ENCODE results near the gene C4B. TPM values are rescaled to one million over a fixed set of nuclear protein-coding genes. Genes with fewer than 3 reads are reported as not detected.

The C4B gene
- total and polyA plus RNA-seq, 9 of the 15 experiments (the other 6 are each of a cell fraction or from before 2014, with no cell fraction given): 0.32 to 8.8 (median 5.4) TPM

GRCh38 chr6:32057966-32058365 is 43.4 kb downstream of the C4B start:
- ChIA-PET CTCF (ENCODE audit: low intra/inter-chr PET ratio) (no interaction called here), POLR2A (interaction anchor here (0.7 to 1.2 kb wide), 2 partner anchors 9 to 914 kb away, joined by 3 to 4 read pairs; no protein-coding TSS in a partner anchor)
- ATAC-seq (no peak), DNase-seq (ENCODE audit: extremely low read depth in 1 of 4, low spot score in 3 of 4) (no peak), FAIRE-seq (no peak)
- H3K9me1 ChIP-seq (ENCODE audit: control insufficient read depth, insufficient read depth, low read length): no peaks in the 10 kb centered on the region
- no peak overlapping the region for H3K9ac ChIP-seq (ENCODE audit: insufficient read depth in 1 of 2, low read depth in 2 of 2, low read length in 2 of 2)
- H3K27ac ChIP-seq (ENCODE audit: extremely low read depth, low read depth, low read length): no peak overlapping the region
- no peak overlapping the region for H3K4me3 ChIP-seq
- H2AFZ ChIP-seq (ENCODE audit: low read depth, low read length): no peak overlapping the region
- in situ Hi-C loops (cut with MboI) (no loop called here), intact Hi-C loops (cut with micrococcal nuclease) (no loop called here)
- H4K20me1 ChIP-seq (replicated peaks; ENCODE audit: control insufficient read depth, insufficient read depth, low read length): no peaks in the 10 kb centered on the region
- no peak overlapping the region for H3K4me2 ChIP-seq (ENCODE audit: insufficient read depth, low read length)
- H3K36me3 ChIP-seq (ENCODE audit: control insufficient read depth, insufficient read depth, low read length): no peaks in the 10 kb centered on the region
- peaks cover 0 to 26% of the 10 kb centered on the region in 2 experiments; a peak in 2 of 5 replicates for H3K4me1 ChIP-seq (replicated peaks in 1 of 2; ENCODE audit: control insufficient read depth in 2 of 2, insufficient read depth in 2 of 2, low read length in 2 of 2)
- peaks cover 10 to 12% of the 10 kb centered on the region in 2 experiments; a peak in 4 of 5 replicates for H3K27me3 ChIP-seq (ENCODE audit: control insufficient read depth in 2 of 2, insufficient read depth in 2 of 2, low read length in 2 of 2)
- no peaks in the 10 kb centered on the region for H3K9me3 ChIP-seq (replicated peaks; ENCODE audit: control insufficient read depth, insufficient read depth, low read depth, low read length)
- H3K79me2 ChIP-seq (ENCODE audit: control insufficient read depth, insufficient read depth, low read length): no peaks in the 10 kb centered on the region
- WGBS (ENCODE audit: insufficient coverage, low coverage, missing lambda C conversion rate): 24% methylated on average over 15 of the region's 17 CpGs
- no TSS peak for BruUV-seq (replicated peaks)
- no peak for TF ChIP-seq NR0B1 (IDR thresholded peaks at IDR 0.05; ENCODE audit: partially characterized antibody)
- no peak for TF ChIP-seq NFE2L1 (tag; IDR thresholded peaks at IDR 0.05; ENCODE audit: borderline replicate concordance, low read depth)
- no peak for TF ChIP-seq MCM5 (IDR thresholded peaks at IDR 0.05; ENCODE audit: low read depth)
- TF ChIP-seq ZEB2 (IDR thresholded peaks at IDR 0.05): no peak
- no peak for TF ChIP-seq ZNF609 (CRISPR knock-in tag; IDR thresholded peaks at IDR 0.05; ENCODE audit: borderline replicate concordance)
- no peak for TF ChIP-seq SRF (CRISPR knock-in tag; IDR thresholded peaks at IDR 0.05)
- TF ChIP-seq MAFG (tag; conservative IDR thresholded peaks at IDR 0.05): no peak
- TF ChIP-seq ZNF584 (CRISPR knock-in tag; IDR thresholded peaks at IDR 0.05; ENCODE audit: low read depth): no peak

All from K562 (cell line).